ENCODE data around the gene NUP214. TPM values are rescaled to one million over a fixed set of nuclear protein-coding genes. Genes with fewer than 3 reads are reported as not detected.

NUP214 gene
- total and polyA plus RNA-seq, 4 donors, result 23.5 to 60.7 (median 37.8) TPM

GRCh38 chr9:131253891-131254491 is 128.6 kb downstream of the NUP214 start:
- no peak for TF ChIP-seq CTCF (IDR thresholded peaks at IDR 0.05; ENCODE audit: control extremely low read depth, extremely low read depth)
- 33 to 66% methylated on average over 14 of the region's 14 CpGs for WGBS, 2 donors
- peak overlapping the region; percentile 43 to 47 for H3K27ac ChIP-seq (ENCODE audit: low read depth in 1 of 2, low read length in 1 of 2)
- H3K27me3 ChIP-seq (ENCODE audit: control insufficient read depth in 3 of 3, insufficient read depth in 3 of 3, low read length in 2 of 3), result no peaks in the 10 kb centered on the region
- peaks cover 0 to under 1% (median 0%) of the 10 kb centered on the region in 4 donors for H3K36me3 ChIP-seq (ENCODE audit: control insufficient read depth in 4 of 4, insufficient read depth in 4 of 4, low read length in 4 of 4)
- no peak overlapping the region for H3K9ac ChIP-seq (ENCODE audit: insufficient read depth in 1 of 2, low read length in 2 of 2)
- H3K4me3 ChIP-seq, result no peak overlapping the region
- H3K9me3 ChIP-seq (ENCODE audit: control insufficient read depth in 4 of 4, insufficient read depth in 3 of 4, low read length in 3 of 4), result no peaks in the 10 kb centered on the region
- no peak for ATAC-seq (ENCODE audit: insufficient read depth, low FRiP score)
- no peak for DNase-seq
- H3K4me1 ChIP-seq (ENCODE audit: control insufficient read depth in 5 of 5, insufficient read depth in 5 of 5, low read length in 5 of 5), result peaks cover 0 to 12% (median 5%) of the 10 kb centered on the region in 5 donors

- 66 to 76% methylated on average over 14 of the region's 14 CpGs for WGBS, 2 donors
- no peaks in the 10 kb centered on the region for H3K9me3 ChIP-seq (ENCODE audit: control insufficient read depth in 4 of 4, insufficient read depth in 3 of 4, low read length in 3 of 4)
- peaks cover 0 to 12% (median 5%) of the 10 kb centered on the region in 5 donors for H3K4me1 ChIP-seq (ENCODE audit: control insufficient read depth in 5 of 5, insufficient read depth in 5 of 5, low read length in 5 of 5)
Observed at GRCh38 chr9:131254626-131255025, 129.2 kb downstream of the NUP214 start.

GRCh38 chr9:131255676-131256197 is 130.4 kb downstream of the NUP214 start:
- peaks cover 0 to 12% (median 5%) of the 10 kb centered on the region in 5 donors for H3K4me1 ChIP-seq (ENCODE audit: control insufficient read depth in 5 of 5, insufficient read depth in 5 of 5, low read length in 5 of 5)
- TF ChIP-seq CTCF (IDR thresholded peaks at IDR 0.05; ENCODE audit: control extremely low read depth, extremely low read depth), result no peak
- H3K9me3 ChIP-seq (ENCODE audit: control insufficient read depth in 4 of 4, insufficient read depth in 3 of 4, low read length in 3 of 4), result no peaks in the 10 kb centered on the region
- ATAC-seq (ENCODE audit: insufficient read depth, low FRiP score) (no peak), DNase-seq (no peak)
- H3K4me3 ChIP-seq, result no peak overlapping the region
- H3K36me3 ChIP-seq (ENCODE audit: control insufficient read depth in 4 of 4, insufficient read depth in 4 of 4, low read length in 4 of 4), result peaks cover 0 to 9% (median under 1%) of the 10 kb centered on the region in 4 donors
- H3K27me3 ChIP-seq (ENCODE audit: control insufficient read depth in 3 of 3, insufficient read depth in 3 of 3, low read length in 2 of 3), result no peaks in the 10 kb centered on the region
- no peak overlapping the region for H3K9ac ChIP-seq (ENCODE audit: insufficient read depth in 1 of 2, low read length in 2 of 2)
- WGBS, 2 donors, result 29 to 50% methylated on average over 8 of the region's 8 CpGs
- peak overlapping the region in 1 of 2 donors; percentile 86 for H3K27ac ChIP-seq (ENCODE audit: low read depth in 1 of 2, low read length in 1 of 2)

More at GRCh38 chr9:131254626-131255025, 129.2 kb downstream of the NUP214 start:
- Histone ChIP-seq H3K36me3 (ENCODE audit: control insufficient read depth in 4 of 4, insufficient read depth in 4 of 4, low read length in 4 of 4) (peaks cover 0 to 5% (median 0%) of the 10 kb centered on the region in 4 donors), H3K27ac (ENCODE audit: low read depth in 1 of 2, low read length in 1 of 2) (peak overlapping the region; percentile 47 to 68), H3K27me3 (ENCODE audit: control insufficient read depth in 3 of 3, insufficient read depth in 3 of 3, low read length in 2 of 3) (no peaks in the 10 kb centered on the region), H3K9ac (ENCODE audit: insufficient read depth in 1 of 2, low read length in 2 of 2) (no peak overlapping the region), H3K4me3 (no peak overlapping the region)
- DNase-seq (no peak), ATAC-seq (ENCODE audit: insufficient read depth, low FRiP score) (no peak)
- no peak for TF ChIP-seq CTCF (IDR thresholded peaks at IDR 0.05; ENCODE audit: control extremely low read depth, extremely low read depth)

Data from lung (tissue), 12 donors.